CD4-positive, alpha-beta T cell treated with Interleukin-2 at 100 ng/mL for 4 hours (primary cell): ENCODE measurements around the gene S100A2.
A peak's percentile ranks its signal among the peaks of the same experiment; 100 is the strongest.

Experiments
- DNase-seq: peaks from one replicate; pipeline ENCODE4 v3.0.0-alpha.2; 2020; ENCODE audit warnings: low spot score

S100A2 gene

DNA sequence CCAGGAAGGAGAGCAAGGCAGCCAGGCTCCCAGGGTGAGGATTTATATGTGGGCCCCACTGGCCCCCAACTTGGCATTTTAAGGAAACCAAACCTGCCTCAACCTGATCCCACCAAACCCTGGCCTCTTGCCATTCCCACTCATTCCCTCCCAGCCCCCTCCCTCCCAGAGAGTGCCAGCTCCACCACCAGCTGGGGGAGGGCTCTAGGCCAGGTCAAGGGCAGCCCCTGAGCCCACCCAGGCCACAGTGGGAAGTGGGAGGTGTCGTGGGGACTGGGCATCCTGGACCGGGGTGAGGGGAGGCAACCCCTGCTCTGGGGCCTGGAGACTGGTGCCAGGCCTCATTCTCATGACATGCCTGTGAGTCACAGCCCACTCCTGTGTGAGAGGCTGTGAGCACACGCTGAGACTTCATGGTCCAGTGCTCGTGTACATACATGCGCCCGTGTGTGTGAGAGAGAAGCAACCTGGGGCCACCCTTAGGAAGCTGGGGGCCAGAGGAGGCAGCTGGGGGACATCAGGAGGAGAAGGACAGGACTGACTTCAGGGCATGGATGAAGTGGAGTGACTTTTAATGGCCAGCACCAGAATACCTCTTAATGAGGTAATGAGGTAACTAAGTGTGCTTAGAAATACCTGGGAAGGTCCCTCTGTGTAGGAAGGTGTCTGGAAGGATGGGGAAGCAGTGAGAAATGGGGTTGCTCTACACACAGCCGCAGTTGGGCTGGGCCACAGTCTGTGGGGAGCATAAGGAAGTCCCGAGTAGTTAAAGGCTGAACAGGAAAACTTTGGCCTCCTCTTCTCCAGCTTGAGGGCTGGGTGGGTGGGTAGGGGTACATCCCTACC, at the start of gene S100A2:
S100A2 (minus strand) TSS at position 316 of the 846 bp plus-strand sequence. CDS start 1,967 bp downstream, outside the sequence.
- peak; percentile 67 for DNase-seq

DNA sequence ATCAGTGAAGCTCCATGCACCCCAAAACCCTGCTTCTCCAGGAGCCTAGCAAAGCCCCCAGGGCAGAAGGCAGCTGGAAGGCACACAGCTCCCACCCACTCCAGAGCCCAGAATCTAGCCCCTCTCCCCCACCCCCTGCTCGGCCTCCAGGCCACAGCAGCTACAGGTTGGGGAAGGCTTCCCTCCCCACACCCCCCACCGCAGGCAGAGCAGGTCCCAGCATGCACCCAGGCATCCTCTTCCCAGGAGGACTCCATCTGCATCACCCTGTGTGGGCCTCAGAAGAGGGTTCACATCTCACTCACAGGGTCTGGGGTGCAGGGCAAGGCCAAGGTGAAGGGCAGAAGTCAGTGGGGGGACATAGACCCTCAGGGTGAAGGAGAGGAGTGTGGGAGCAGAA, 49.8 kb upstream of the S100A2 start:
- no peak for DNase-seq

DNA sequence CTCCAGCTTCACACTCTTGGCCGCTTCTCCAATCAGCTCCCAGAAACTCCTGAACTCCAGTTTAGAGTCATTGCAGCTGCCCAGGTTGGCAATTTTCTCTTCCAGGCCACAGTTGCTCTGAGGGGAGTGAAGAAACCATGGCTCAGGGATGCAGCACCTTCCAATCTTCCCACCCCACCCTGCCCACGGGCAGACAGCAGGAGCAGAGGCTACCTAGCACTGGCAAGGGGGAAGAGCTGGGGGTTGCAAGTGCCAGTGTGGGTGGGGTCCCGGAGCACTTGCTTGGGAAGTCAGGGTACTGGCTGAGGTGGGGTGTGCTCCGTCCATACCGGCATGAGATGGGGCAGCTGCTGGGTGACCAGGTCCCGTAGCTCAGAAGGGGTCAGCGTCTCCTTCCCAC, 49.3 kb upstream of the S100A2 start:
- DNase-seq, result no peak

DNA sequence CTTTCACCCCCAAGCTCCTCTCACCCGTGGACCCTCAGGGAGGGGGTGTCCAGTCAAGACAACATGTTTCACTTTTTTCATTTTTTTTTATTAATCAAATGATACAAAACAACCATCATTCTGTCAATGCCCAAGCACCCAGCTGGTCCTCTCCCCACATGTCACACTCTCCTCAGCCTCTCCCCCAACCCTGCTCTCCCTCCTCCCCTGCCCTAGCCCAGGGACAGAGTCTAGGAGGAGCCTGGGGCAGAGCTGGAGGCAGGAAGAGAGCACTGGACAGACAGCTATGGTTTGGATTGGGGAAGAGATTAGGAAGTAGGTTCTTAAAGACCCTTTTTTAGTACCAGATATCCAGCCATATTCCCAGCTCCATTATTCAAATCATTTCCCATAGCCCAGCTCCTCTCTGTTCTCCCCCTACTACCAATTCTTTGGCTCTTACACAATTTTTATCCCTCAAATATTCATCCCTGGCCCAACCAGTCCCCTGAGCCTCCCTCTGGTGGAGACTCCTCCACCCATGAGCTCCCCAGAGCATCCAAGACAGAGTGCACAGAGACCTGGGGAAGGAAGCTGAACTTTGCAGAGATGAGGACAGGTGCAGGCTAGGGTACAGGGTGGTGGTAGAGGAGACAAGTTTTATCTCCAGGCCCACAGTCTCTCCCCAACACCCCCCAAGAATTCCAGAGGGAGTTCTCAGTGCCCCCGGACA, 48.7 kb upstream of the S100A2 start:
- DNase-seq, result no peak

DNA sequence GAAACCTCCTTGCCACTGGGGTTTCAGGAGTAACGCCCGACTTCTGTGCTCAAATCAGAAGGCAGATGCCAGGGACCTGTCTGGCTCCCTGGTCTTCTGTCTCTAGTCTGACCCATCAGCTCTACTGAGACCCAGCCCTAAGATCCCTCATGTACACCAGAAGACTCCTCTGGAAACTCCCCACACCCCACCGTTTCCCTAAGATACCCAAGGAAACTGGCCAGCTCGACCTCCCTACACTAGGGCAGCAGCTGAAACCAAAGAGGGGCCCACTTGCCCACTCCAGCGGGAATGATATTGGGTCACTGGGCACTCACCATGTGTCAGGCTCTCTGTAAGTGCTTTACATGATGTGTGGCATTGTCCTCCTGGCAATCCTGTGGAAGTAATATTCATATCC, 47.8 kb upstream of the S100A2 start:
- DNase-seq, result no peak

DNA sequence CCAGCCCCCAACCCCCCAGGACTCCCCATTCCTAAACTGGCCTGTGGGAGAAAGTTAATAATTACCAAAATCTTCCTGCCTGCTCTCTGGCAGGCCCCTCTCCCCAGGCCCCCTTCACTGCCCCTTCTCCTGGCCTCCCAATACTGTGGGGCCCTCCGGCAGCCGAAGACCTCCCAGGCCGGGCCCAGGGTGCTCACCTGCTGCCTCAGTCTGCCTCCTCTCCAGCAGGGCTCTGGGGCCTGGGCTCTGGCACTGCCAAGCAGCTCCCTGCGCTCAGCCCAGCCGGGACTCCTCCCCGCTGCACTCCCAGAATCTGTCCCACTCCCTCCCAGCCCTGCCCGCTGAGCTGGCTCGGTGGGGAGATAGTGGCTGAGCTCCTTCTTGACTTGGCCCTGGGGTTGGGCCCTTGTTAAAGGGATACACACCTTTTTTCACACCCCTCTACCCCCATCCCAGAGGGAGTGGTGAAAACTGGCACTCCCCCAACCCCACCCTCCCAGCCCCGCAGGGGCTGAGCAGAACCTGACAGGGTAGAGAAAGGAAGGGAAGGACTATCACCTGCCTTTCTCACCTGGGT, 47.2 kb upstream of the S100A2 start, which contains the start of gene S100A16:
S100A16 (minus strand) TSS at position 383 of the 577 bp plus-strand sequence. CDS start 4,986 bp downstream, outside the sequence.
- DNase-seq, result no peak

DNA sequence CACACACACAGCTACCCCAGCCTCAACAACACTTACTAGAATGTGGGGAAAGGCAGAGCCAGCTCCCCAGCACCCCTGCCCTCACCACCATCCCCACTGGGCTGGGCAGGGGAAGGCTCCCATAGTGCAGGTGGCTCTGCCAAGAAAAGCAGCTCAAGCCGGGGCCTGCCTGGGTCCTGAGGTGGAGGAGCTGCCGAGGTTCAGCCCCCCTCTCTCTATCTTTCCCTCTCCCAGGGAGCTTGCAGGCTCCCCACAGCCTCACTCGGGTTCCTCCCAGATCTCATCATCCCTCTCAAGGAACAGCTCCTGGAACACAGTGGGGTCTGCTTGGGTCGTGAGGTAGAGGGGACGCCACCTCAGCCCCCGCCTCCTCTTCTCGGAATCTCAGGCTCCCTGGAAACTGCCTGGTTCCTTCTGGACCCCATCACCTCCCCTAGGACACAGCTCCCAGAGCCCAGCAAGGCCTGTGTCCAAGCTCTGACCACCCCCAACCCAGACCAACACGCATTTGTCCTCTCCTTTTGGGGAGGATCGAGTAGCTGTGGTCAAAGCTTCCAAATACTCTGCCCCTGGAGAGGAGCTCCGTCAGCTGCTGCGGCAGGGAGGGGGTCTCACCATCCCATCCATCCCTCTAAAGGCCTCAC, 46.6 kb upstream of the S100A2 start:
- no peak for DNase-seq

DNA sequence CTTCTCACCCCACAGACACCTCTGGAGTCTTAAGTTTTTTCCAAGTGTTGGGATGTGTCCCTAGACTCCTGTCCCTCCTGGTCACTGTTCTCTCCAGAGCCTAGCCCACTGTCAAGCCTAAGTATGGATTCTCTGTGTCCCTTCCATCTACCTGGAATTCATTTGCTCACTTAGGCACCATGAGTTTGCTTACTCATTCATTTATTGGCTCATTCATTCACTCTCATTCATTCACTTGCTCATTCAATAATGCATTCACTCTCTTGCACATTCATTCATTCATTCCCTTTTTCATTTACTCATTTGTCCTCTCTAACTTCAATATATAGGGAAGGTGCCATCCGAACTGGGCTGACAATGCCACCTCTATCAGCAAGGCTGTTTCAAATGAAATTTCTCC, 45.7 kb upstream of the S100A2 start:
- no peak for DNase-seq

DNA sequence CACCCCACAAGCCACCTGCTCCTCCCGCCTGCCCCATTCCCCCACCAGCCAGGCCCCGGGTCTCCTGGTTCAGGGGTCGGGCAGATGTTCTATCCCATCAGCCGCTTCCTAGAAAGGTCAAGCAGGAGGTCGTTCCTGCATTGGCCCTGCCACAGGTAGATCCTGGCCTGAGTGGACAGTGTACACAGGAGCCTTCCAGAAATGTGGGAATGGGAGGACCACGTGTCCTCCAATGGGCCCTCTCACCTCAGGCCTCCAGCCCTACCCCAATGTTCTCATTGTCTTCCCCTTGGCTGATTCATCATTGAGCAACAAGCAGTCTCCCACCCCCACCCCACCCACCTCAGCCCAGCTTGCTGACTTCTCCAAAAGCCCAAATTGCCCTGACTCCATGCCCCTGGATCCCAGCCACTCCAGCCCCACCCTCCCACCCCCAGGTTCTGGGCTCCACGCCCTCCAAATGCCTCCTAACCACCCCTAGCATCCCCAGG, 45.2 kb upstream of the S100A2 start:
- DNase-seq, result no peak

DNA sequence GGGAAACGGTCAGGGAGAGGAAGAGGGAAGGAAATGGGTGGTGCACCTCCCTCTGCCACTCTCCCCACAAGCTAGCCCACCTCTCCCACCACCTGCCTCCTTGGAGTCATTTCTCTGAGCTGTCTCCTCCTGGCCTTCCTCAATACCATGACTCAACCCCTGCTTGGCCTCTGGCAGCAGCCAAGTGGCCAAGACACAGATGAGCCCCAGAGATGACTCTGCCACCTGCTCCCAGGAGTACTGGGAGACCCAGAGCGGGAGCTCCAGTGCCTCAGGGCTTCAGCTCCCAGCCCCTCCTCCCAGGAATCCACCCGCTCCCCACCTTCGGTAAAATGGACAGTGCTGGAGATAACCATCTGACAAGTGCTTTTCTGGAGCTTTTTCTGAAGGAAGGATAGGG, 44.7 kb upstream of the S100A2 start:
- no peak for DNase-seq

DNA sequence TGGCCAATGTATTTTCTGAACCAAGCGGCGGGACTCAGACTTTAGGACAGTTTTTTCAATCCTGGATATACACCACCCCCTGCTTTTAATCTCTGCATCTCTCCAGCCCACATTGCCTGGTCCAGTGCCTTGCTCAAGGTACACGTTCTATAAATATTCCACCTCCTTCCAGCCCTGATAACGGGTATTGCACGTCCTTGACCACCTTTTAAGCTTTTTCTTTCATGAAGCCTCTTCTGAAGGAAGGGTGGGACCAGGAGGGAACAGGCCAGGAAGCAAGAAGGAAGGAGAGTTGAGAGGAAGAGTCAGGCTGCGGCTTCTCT, 43.9 kb upstream of the S100A2 start:
- no peak for DNase-seq

DNA sequence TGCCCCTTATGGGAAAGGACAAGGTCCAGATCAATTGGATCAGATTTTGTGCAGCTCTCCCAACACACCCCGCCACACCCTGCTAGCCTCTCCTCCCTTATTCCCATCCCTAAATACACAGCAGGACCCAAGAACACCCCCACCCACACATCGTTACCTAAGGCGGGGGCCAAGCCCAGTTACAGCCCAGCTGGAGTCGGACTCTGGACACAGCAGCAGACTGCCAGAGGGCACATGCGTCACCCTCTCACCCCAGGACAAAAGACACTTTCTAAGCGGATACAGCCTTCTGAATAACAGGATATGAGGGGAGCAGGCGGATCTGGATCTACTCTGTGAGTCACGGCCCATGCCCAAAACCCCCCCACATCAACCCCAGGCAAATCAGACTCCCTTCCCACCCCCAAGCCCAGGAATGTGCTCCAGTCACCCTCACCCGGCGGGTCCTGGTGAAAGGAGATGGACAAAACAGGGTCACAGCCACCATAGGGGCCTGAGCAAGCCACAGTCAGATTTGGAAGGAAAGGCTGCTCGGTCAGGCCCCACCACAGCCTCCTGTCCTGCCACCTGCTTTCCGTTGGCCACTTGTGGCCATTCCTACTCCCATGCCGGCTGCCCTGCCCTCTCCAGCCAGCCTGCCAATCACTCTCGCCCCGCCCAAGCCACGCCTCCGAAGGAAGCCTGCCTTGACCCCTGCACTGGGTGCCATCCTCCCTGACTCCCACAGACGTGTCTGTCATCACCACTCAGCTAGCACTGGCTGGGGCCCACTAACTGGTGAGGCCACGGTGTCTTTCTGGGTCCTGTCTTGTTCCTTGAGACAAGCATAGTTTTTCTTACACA, 43.3 kb upstream of the S100A2 start:
- no peak for DNase-seq

DNA sequence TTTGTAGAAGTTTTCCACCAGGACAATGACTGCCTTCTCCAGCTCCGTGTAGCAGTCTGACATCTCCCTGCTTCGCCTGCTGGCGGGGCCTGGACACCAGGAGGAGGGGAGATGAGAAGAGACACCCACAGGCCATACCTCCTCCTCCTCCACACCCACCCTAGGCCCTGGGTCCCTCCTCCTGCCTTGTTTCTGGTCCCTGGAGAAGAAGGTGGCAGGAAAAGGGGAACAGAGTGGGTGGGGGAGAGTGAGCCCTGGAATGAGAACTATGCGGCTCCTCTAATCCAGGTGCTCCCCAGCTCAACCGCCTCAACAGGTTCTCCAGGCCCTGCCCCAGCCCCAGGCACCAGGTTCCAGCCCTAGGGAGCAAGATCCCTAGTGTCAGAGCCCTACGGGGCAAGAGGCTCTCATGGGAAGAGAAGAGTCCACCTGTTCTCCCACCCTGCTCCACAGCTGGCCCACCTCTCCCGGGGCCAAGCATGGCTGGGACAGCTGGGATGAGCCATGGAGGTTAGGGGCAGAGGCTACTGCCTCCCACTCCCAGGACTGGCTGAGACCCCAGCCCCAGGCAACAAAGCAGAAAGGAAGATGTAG, 42.5 kb upstream of the S100A2 start:
- no peak for DNase-seq

DNA sequence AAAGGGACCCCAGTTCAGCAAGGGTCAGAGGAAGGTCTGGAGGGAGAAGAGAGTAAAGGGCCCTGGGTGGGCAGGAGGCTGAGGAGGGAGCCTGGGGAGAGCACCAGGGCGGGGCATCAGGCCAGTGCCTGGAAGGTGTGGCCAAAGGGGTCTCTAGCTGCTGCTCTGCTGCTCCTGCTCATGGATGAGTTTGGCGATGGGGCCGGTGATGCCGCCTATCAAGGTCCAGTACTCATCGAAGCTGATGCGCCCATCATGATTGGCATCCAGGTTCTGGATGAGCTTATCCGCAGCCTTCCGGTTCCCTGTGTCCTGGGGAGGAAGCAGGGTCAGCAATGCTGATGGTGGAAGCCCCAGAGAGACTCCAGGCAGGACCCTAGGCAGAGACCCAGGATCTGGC, 41.7 kb upstream of the S100A2 start:
- DNase-seq, result no peak

DNA sequence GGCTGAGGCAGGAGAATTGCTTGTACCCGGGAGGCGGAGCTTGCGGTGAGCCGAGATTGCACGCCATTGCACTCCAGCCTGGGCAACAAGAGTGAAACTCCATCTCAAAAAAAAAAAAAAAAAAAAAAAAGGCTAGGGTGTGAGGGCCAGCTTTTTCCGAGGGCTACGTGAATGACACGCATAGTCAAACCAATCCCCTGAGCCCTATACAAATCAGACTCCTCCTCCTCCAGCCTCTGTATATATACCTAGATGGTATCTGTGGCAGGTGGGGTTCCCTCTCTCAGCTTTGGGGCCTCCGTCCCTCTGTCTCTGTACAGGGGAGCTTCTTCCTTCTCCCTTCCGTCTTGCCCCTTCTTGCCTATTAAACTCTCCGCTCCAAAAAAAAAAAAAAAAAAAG, 40.5 kb upstream of the S100A2 start:
- no peak for DNase-seq

DNA sequence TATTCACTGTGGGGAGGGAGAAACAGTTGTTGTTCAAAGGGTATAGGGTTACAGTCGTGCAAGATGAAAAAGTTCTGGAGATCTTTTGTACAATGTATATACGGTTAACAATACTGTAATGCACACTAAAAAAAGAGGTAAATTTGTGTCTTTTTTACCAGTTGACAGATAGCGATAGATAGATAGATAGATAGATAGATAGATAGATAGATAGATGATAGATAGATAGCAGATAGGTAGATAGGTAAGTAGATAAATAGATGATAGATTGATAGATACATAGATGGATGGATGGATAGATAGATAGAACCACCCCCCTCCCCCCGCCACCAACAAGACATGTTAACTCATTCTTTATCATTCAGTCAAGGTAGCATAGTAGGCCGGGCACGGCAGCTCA, 37.1 kb upstream of the S100A2 start:
- no peak for DNase-seq

DNA sequence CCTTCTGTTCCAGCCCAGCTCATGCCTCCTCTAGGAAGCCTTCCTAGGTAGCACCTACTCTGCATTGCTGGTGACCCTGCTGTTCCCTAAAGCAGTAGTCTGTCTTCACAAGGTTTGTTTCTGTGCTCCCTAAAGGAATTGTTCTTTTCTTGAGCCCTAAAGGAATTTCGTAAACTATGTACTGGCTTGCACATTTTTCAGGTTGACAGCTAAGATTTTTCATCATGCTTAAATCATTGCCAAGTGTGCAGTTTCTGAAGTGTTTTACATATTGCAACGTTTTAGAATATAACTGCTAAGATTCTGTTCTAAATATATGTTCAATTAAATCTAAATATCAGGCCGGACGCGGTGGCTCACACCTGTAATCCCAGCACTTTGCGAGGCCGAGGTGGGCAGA, 34.2 kb upstream of the S100A2 start:
- no peak for DNase-seq

DNA sequence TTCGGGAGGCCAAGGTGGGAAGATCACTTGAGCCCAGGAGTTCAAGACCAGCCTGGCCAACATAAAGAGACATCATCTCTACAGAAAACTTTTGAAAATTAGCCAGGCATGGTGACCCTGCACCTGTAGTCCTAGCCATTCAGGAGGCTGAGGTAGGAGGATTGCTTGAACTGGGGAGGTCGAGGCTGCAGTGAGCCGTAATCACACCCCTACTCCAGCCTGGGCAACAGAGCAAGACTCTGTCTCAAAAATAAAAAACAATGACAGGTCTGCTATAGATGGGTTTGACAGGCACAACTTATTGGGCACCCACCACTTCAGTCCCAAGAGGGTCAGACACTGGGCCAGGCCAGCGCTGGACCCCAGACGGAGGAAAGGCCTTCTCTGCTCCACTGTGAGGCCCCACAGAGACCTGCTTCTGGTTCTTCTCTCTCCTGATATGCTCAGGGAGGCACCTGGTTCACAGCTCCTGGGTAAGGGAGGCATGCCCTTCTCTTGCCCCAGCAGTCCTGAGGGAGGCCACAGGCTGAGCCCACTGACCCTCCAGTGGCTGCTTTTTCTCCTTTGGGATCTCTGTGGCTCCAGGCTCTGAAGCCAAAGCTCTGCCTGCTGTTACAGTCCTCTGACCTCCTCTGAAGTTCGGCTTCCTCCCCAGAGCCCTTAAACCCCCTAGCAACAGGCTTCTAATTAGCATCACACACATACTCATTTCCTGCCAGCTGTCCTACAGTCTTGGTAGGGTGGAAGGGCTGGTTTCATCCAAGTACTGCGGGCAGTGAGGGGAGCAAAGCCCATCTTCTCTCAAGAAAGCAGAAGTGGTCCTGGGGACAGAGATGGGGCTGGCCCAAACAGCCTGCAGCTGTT, 32.9 kb upstream of the S100A2 start:
- peak; percentile 3 for DNase-seq

DNA sequence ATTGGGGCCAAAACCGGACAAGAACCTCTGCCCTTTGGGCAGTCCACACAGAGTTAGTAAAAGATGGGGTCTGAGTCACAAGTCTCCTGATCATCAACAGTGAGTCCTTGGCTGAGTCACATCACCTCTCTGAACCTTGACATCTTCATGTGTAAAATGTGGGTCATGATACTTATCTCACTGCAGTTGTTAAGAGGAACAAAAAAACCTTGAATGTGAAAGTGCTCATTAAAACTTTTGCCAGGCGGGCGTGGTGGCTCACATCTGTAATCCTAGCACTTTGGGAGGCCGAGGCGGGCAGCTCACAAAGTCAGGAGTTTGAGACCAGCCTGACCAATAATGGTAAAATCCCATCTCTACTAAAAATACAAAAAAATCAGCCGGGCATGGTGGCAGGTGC, 31.6 kb upstream of the S100A2 start:
- DNase-seq, result peak; percentile 22

DNA sequence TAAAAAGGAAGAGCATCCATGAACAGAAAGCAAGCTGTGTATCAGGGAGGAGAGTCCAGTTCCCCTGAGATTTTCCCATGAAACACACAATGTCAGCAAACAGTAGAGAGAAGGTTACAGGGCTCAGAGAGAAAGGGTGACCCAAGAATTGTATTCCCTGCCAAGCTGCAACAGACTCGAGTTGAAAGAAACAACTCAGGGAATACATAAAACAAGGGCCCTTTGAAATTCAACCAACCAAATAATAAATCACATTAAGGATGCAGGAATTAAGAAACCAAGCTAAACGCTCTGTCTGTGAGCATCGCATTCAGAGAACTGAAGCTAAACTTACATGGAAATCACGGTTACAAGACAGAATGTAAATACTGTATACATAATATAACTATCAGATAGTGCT, 27.1 kb upstream of the S100A2 start:
- no peak for DNase-seq
